ENCODE results near the gene HERC5. TPM values are rescaled to one million over a fixed set of nuclear protein-coding genes. Genes with fewer than 3 reads are reported as not detected.
A peak's percentile ranks its signal among the peaks of the same experiment; 100 is the strongest.

Gene HERC5
- total RNA-seq, 6 donors from 2014 or later, result 4.3 to 18.1 (median 9.8) TPM

DNA sequence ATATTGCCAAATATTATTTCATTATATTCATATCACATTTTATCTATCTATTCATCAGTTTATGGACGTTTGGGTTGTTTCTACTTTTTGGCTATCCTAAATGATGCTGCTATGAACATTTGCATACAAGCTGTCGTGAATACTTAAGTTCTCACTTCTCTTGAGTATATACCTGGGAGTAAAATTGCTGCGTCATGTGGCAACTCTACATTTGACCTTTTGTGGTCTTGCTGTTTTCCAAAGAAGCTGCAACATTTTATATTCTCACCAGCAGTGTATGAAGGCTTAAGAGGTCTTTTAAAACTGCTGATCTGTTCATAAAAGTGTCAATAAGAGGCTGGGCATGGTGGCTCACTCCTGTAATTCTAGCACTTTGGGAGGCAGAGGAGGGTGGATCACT is 60.9 kb downstream of the HERC5 start:
- TF ChIP-seq POLR2AphosphoS5 (IDR thresholded peaks at IDR 0.05) (no peak), EP300 (IDR thresholded peaks at IDR 0.05) (no peak), POLR2A (IDR thresholded peaks at IDR 0.05) (no peak)
- TF ChIP-seq, protein P1, sequence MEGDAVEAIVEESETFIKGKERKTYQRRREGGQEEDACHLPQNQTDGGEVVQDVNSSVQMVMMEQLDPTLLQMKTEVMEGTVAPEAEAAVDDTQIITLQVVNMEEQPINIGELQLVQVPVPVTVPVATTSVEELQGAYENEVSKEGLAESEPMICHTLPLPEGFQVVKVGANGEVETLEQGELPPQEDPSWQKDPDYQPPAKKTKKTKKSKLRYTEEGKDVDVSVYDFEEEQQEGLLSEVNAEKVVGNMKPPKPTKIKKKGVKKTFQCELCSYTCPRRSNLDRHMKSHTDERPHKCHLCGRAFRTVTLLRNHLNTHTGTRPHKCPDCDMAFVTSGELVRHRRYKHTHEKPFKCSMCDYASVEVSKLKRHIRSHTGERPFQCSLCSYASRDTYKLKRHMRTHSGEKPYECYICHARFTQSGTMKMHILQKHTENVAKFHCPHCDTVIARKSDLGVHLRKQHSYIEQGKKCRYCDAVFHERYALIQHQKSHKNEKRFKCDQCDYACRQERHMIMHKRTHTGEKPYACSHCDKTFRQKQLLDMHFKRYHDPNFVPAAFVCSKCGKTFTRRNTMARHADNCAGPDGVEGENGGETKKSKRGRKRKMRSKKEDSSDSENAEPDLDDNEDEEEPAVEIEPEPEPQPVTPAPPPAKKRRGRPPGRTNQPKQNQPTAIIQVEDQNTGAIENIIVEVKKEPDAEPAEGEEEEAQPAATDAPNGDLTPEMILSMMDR (IDR thresholded peaks at IDR 0.05), result no peak
- H3K4me3 ChIP-seq, result no peak overlapping the region
- DNase-seq, result no peak
- no peak overlapping the region for H3K27ac ChIP-seq
- peaks cover 8 to 17% (median 14%) of the 10 kb centered on the region in 4 donors for H3K4me1 ChIP-seq
- no peaks in the 10 kb centered on the region for H3K27me3 ChIP-seq
- peaks cover 0 to 31% (median 5%) of the 10 kb centered on the region in 4 donors for H3K36me3 ChIP-seq
- 76 to 82% methylated on average over 3 of the region's 3 CpGs for WGBS, 2 donors
- ATAC-seq (ENCODE audit: low FRiP score in 2 of 2), result no peak
- no peaks in the 10 kb centered on the region for H3K9me3 ChIP-seq

DNA sequence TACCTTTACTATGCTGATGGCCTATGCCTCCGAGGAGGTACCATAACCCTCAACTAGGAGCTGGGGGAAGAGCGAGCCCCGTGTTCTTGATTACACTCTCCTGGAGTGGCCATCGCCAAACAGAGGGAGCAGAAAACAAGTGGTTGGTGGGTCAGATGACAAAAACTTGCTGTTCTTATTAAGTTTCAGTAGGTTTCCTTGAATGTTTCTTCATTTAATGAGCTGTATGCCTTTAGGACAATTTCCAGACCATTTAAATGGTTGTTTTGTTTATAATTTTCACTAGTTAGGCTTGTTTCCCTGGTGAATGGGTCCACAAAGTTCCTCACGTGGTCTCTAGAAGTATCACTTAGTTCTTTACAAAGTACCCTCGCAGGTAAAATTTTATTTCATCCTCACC is 62.0 kb downstream of the HERC5 start:
- Histone ChIP-seq H3K4me3 (no peak overlapping the region), H3K4me1 (peaks cover 10 to 18% (median 15%) of the 10 kb centered on the region in 4 donors), H3K9me3 (no peaks in the 10 kb centered on the region), H3K27me3 (no peaks in the 10 kb centered on the region), H3K36me3 (peaks cover 0 to 31% (median 5%) of the 10 kb centered on the region in 4 donors), H3K27ac (no peak overlapping the region)
- no peak for TF ChIP-seq EP300 (IDR thresholded peaks at IDR 0.05)
- TF ChIP-seq POLR2A (IDR thresholded peaks at IDR 0.05), result no peak
- no peak for TF ChIP-seq POLR2AphosphoS5 (IDR thresholded peaks at IDR 0.05)
- TF ChIP-seq, protein P1 (IDR thresholded peaks at IDR 0.05), result no peak
- 92 to 93% methylated on average over 6 of the region's 6 CpGs for WGBS, 2 donors
- no peak for DNase-seq
- no peak for ATAC-seq (ENCODE audit: low FRiP score in 2 of 2)

DNA sequence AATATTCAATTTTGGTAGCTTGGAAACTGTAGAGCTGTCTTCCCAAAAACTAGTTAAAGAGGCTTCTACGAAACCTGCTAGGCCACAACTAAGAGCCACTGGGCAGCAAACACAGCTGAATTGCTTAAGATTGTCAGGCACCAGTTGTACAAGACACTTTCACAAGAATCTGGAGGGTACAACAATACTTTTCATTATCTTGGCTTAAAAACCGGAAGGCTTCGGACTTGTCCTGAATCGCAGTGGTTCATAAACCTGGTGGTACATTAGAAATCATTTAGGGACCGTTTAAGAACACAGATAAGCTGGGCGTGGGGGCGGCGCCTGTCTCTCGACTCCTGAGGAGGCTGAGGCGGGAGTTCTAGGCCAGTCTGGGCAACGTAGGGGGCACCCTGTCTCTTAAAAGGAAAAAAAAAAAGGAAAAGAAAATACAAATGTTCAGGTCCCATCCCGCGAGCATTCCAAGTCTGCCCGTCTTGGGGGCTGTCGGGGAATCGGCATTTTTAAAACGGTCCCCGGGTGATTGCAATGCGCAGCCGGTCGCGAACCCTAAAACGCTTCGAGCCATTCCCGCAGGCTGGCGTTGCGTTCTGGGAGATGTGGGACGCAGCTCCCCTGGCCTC is 65.9 kb downstream of the HERC5 start:
- DNase-seq (peak; percentile 52 to 70), ATAC-seq (ENCODE audit: low FRiP score in 2 of 2) (peak in 1 of 2 donors; percentile 69)
- H3K4me1 ChIP-seq, result peaks cover 12 to 34% (median 26%) of the 10 kb centered on the region in 4 donors
- peaks cover 0 to 31% (median 5%) of the 10 kb centered on the region in 4 donors for H3K36me3 ChIP-seq
- no peaks in the 10 kb centered on the region for H3K27me3 ChIP-seq
- H3K9me3 ChIP-seq, result no peaks in the 10 kb centered on the region
- H3K4me3 ChIP-seq, result peak overlapping the region; percentile 76 to 90 (median 86)
- peak overlapping the region; percentile 84 to 94 (median 90) for H3K27ac ChIP-seq
- 0 to 1% methylated on average over 26 to 28 of the region's 28 CpGs for WGBS, 2 donors
- no peak for TF ChIP-seq EP300 (IDR thresholded peaks at IDR 0.05)
- no peak for TF ChIP-seq POLR2AphosphoS5 (IDR thresholded peaks at IDR 0.05)
- TF ChIP-seq POLR2A (IDR thresholded peaks at IDR 0.05), result no peak
- TF ChIP-seq, protein P1 (IDR thresholded peaks at IDR 0.05), result no peak

DNA sequence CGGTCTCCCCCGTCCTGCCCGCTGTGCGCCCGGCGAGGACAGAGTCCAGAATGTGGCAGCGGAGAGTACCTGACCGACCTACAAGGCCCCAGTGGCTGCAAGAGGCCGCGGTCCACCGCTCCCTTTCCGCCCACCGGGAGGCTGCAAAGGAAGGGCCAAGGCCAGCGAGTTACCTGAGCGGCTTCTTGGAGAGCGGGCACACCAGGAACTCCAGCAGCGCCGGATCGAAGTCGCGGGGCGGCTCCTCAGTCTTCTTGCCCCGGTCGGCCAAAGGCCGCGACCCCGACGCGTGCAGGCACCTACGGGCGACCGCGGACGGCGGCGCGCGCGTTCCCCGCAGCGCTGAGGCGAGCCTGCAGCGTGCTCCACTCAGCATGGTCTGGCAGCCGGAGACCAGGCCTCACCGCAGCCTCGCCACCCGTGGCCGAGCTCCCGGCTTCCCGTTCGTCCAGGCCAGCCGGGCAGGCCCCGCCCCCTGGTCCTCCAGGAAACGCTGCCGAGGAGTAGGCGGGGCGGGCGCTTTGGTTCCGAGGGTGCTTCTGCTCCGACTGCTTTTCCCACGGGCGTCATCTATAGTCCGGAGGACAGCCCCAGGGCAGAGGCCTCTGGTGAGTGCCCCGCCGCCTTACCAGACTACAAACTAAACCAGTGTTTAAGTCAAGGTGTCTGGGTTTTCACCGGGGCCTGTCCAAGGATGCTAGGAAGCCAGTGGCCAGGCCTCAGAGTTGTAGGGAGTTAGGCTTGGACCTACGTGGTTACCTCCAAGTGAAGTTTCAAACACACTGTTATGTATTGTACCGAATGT is 66.6 kb downstream of the HERC5 start, which contains the start of gene PYURF:
Gene PYURF (minus strand): TSS at position 452 of the 805 bp plus-strand sequence. CDS start 76 bp downstream, at position 376.
- 1 to 2% methylated on average over 3 to 34 of the region's 68 CpGs for WGBS, 2 donors

More for the DNA sequence above, 66.6 kb downstream of the HERC5 start, which contains the start of gene PYURF:
- Histone ChIP-seq H3K4me3 (peak within 1 kb of the TSS; percentile 76 to 90 (median 86)), H3K27me3 (no peaks in the 10 kb centered on the region), H3K4me1 (peaks cover 12 to 34% (median 26%) of the 10 kb centered on the region in 4 donors), H3K36me3 (peaks cover 0 to 27% (median 5%) of the 10 kb centered on the region in 4 donors), H3K27ac (peak within 1 kb of the TSS; percentile 84 to 94 (median 90)), H3K9me3 (no peaks in the 10 kb centered on the region)
- DNase-seq (peak; percentile 98 to 99), ATAC-seq (ENCODE audit: low FRiP score in 2 of 2) (peak; percentile 97 to 99)
- TF ChIP-seq, protein P1 (IDR thresholded peaks at IDR 0.05), result peak in 2 of 6 experiments; percentile 7 to 19
- TF ChIP-seq POLR2A (IDR thresholded peaks at IDR 0.05) (peak in 3 of 4 donors; percentile 75 to 96 (median 88)), EP300 (IDR thresholded peaks at IDR 0.05) (peak in 1 of 4 donors; percentile 59), POLR2AphosphoS5 (IDR thresholded peaks at IDR 0.05) (peak; percentile 91 to 95)

Data from upper lobe of left lung (tissue), 6 donors.